KG1 (cell line): Measurements from ENCODE around the gene GABRP.
"Not testable (repeated sequence)": the region's sequence is repeated elsewhere in the genome, so short reads cannot be mapped to it uniquely, and the experiment has no call there.

Experiments used
- DNase-seq: peaks from one replicate; lab custom pipeline; 2025; lab: John Stamatoyannopoulos, UW

Gene GABRP

GRCh38 chr5:170755679-170756456 lies 27.7 kb upstream of the GABRP start:
- no peak for DNase-seq

- DNase-seq = no peak
Observed at GRCh38 chr5:170756691-170757090, 26.8 kb upstream of the GABRP start.

DNA sequence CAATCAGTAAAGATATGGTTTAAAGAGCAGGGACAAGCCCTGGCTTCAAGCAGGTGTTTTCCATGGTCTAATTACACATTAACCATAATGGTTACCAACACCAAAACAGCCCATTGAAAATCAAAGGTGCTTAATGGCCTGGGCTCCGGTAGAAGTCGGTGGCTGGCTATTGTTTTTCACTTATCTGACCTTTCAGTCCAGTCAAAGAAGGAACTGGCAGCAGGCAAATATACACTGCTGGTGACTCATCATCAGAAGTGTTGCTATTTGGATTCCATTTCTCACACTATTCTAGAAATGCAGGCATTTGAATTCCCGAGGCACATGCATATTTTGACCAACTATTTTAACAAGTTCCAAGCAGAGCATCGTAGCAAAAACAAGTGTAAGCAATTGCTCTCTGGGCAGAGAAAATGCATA lies 26.3 kb upstream of the GABRP start:
- no peak for DNase-seq

DNA sequence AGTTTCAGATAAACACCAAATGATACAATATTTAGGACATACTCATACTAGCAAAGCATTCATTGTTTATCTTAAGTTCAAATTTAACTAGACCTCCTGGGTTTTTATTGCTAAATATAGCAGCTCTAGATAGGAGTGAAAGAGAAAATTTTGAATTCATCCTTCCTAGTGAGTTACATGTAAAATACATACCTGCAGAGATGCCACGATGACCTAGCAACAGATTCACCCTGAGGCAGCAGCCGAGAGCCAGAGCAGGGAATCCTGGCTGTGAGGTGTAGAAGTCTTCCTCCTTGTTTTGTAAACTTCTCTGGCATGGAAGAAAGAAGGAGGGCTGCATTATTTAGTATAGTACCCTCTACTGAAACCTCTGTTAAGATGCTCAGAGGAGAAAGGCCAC lies 25.9 kb upstream of the GABRP start:
- DNase-seq = no peak

DNA sequence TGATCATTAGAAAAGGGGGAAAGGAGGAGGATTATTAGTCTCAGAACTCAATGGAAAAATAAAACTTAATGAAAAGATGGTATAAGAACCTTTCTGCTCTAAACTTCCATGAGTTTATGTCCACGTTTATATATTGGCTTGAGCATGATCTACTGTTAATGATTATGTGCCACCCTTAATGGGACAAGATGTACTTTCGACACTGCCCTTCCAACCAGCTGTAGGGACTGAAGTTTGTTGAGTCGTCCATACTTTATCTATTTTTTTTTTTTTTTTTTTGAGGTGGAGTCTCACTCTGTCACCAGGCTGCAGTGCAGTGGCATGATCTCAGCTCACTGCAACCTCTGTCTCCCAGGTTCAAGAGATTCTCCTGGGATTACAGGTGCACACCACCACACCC lies 25.0 kb upstream of the GABRP start:
- DNase-seq = no peak

- no peak for DNase-seq
Observed at GRCh38 chr5:170760113-170760512, 23.4 kb upstream of the GABRP start.

DNA sequence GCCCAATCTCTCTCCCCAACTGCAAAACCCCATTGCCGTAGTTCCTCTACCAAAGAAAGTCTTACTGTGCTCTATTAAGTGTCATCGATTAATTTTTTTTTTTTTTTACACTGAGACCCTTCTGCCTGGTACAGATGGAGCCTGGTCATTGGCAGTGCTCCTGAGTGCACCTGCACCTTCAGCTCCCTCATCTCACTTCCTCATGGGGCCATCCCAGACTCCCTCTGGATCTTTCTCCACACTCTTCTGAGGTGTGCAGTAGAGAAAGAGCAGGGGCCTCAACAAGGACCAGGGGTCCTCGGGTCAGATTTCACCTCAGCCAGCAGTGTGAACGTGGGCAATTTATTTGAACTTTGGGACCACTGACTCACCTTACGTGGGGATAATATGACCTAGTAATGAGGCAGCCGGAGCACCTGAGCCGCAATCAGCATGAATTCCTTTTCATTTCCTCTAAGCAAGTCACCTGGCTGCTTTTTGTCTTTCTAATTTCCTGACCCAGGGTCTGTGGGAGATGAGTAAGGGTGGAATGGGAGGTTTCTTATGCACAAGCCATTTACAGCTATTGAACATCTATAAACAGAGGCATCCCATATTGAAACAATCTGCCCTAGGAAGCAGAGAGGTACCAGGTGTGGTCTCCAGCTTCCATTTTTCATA lies 22.3 kb upstream of the GABRP start:
- DNase-seq = no peak

- no peak for DNase-seq
Observed at GRCh38 chr5:170761708-170762066, 21.8 kb upstream of the GABRP start.

DNA sequence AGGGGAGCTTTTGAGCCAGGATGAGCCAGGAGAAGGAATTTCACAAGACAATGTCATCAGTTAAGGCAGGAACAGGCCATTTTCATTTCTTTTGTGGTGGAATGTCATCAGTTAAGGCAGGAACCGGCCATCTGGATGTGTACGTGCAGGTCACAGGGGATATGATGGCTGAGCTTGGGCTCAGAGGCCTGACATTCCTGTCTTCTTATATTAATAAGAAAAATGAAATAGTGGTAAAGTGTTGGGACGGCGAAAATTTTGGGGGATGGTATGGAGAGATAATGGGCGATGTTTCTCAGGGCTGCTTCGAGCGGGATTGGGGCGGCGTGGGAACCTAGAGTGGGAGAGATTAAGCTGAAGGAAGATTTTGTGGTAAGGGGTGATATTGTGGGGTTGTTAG lies 21.2 kb upstream of the GABRP start:
- not testable (repeated sequence) for DNase-seq

DNA sequence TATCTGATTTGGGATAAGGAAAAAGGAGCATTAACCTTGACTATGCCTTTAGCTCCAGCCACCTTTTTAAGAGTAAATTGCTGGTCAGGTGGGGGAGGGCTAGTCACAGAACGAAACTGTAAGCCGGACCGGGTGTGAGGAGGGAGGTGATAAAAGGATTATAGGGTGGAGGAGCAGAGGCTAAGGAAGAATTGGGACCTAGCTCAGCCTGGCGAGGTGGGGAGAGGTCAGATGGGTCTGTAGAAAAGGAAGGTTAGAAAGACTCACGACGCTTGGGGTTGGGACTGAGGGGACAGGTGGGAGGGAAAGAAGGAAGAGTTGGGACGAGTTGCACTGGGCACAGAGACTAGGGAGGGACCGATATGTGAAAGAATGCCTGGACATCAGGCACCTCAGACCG lies 17.7 kb upstream of the GABRP start:
- DNase-seq = not testable (repeated sequence)

DNA sequence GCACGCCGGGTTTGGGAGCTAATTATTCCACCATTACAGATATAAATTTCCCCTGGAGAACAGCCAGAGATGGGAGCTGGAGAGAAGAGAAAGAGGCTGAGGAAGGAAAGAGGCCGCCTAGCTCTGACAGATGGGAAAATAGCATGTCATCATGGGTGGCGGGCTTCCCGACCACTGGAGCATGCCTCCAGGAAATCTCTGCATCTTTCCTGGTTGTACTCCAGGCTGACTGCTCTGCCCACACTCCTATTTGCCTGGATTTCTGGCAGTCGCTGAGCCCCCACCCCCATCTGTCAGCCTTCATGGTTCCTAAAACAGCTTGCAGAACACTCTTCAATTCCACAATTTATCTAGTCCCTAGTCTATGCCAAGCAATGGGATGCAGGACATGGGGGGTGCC lies 14.3 kb upstream of the GABRP start:
- no peak for DNase-seq

DNA sequence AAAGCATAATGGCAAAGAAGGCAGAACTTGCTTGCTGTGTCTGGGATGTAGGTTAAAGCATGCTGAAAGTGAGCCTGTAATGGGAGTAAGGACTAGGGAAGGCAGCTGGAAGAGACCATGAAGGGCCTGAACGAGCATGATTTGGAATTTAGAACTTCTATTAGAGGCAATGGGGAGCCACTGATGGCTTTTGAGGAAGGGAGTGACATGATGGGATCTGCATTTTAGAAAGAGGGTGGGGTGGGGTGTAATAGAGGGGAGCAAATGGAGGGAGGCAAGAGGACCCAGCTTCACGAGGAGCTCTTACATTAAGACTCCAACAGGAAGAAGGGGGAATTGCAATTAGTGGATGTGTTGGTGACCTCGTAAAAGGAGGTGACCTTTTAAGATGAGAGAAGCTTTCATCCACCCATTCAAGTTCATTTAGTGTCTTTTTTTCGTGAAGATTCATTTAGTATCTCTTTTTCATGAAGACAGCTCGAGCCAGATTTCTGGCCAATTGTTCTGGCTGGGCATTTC lies 13.6 kb upstream of the GABRP start:
- DNase-seq = no peak

DNA sequence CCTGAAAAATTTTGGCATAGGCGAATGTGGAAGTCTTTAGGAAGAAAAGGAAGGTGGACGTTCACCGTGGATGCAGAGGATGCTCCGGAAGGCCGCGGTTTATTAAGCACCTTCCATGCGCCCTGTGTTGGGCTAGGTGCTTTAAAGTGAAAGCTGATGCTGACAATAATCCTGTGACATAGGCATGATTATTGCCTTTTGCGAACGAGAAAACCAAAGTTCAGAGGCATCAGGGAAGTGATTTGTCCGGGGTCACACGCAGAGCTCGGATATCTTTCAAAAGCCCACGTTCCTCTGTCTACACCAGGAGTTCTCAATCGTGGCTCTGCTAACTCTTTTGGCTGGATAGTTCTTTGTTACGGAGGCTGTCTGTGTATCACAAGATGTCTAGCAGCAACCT lies 12.0 kb upstream of the GABRP start:
- DNase-seq = no peak

DNA sequence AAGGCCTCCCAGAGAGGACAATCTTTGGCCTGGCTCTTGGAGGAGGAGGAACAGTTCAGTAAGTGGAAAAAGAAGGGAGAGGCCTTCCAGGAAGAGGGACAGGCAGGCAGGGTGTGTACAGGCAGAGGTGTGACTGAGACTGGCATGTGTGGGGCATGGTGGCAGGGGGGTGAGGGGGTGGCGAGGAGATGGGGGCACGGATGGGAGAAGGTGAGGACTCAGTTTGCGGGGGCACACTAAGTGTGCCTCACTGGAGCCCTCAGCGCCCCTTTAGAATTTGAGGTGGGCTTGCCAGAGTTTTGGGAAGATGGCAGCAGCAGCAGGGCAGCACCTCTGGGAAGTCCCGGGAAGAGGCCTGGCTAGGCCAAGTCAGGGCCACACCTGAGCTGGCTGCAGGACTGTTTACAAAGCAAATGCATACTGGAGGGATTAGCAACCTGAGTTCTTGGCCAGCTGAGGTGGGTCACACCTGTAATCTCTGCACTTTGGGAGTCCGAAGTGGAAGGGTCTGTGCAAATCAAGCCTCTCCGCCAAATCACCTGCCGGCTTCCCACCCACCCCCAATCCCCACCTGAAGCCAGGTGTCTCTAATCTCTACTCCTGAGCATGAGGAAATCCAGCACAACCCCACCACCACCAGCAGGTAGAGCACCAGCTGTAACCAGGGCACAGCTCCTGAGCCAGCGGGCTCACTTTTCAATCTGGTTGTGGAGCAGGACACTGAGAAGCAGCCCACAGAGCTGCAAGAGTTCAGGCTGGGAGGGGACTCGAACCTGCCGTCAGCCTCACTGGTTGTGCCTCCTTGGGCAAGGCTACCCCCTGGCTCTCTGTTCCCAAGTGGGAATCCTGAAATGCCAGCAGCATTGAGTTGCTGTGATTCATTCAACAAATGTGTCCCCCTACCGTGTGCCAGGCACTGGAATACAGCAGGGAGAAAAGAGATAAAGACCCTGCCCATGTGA lies 10.2 kb upstream of the GABRP start:
- DNase-seq = no peak

GRCh38 chr5:170774831-170775230 lies 8.7 kb upstream of the GABRP start:
- no peak for DNase-seq

DNA sequence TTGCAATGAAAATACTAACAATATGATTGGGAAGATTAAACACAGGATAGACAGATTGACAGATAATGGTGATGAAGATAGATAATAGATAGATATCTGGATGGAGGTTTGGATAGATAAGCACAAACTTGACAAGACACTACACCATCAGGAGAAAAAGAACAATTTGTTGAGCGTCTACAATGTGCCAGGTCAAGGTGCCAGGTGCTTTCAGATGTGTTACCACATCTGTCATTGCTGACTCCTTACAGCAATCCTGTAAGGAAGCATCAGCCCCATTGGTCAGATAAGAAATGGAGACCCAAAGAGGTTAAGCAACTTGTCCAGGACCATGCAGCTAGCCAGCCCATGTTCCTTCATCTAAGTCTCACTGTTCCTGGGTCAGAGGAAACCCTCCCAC lies 1.6 kb upstream of the GABRP start:
- DNase-seq = no peak

DNA sequence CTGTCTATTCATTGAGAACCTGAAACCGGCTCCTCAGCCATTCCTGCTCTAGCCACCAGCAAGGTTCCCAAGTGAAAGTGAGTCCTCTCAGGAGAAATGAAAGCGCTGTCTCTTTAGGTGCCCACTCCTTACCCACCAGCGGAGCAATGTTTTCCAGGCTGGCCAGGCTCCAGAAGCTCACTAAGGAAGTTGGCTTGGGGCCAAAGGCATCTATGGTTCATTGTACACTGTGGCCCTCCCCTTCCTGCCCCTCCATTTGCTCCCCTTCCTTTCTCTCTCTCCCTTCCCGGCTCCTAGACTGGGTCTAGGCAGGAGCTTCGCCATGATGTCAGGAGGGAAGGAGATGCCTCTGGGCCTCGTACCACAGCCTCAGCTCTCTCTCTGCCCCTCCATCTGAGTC lies 1.1 kb upstream of the GABRP start:
- DNase-seq = no peak

DNA sequence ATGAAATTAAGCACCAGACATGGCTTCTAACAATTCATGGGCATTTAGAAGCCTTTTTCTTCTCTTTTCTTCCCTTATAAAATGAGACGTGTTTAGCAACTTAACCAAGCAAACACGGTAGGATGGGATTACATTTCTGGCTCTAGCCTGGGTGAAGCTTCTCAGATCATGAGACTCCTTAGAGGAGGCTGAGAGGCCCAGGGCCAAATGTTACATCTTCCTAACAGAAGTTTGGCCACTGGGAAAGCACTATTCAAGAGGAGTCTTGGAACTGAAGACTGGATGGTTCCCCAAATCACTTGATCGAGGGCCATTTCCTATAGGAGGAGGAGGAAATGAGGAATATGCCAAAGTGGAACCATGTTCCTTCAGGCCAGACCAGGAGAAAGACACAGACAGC lies 1.9 kb downstream of the GABRP start:
- DNase-seq = no peak

DNA sequence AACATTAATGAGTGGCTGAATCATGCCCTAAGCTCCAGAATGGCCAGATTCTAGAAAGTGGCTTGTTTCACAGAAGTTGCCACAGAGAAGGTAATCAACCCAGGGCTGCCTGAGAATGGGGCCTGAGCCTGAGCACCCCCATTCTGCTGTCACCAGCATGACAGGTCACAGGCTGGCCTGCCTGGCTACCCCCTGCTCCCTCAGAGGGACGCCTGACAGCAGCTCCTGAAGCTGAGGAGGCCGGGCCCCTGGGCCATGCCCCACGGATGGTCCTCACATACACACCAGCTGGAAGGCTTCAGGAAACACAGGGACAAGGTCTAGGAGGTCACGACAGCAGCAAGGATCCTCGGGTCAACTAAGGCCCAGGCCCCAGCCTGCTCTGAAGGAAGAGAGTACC lies 3.7 kb downstream of the GABRP start:
- DNase-seq = no peak

DNA sequence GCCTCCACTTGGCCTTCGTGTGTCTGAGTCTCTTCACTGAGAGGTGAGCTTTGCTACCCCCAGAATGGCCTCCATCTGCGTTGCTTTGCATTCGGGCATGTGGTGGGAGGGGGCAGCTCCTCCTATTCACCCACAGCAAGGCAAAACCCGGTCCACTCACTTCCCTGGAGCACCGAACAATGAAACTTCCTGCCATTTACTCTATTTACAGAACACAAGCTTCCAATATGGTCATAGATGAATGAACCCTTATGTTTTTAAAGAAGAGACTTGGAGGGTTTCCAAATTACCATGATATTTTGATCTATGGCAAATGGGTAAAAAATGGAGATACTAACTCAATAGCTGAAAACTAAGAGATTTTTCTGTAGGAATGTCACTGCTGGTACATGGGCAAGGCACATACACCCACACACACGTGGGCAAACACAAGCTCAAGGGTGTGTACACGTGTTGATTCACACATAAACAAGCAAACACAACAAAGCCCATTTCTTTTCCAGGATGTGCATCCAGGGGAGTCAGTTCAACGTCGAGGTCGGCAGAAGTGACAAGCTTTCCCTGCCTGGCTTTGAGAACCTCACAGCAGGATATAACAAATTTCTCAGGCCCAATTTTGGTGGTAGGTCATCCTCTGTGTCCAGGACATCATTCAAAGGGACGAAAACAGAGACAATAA lies 5.2 kb downstream of the GABRP start:
- no peak for DNase-seq

- peak; percentile 39 for DNase-seq
Observed at GRCh38 chr5:170791325-170791954, 7.9 kb downstream of the GABRP start.
